Measurements from ENCODE around the gene UROC1.

The UROC1 gene

DNA sequence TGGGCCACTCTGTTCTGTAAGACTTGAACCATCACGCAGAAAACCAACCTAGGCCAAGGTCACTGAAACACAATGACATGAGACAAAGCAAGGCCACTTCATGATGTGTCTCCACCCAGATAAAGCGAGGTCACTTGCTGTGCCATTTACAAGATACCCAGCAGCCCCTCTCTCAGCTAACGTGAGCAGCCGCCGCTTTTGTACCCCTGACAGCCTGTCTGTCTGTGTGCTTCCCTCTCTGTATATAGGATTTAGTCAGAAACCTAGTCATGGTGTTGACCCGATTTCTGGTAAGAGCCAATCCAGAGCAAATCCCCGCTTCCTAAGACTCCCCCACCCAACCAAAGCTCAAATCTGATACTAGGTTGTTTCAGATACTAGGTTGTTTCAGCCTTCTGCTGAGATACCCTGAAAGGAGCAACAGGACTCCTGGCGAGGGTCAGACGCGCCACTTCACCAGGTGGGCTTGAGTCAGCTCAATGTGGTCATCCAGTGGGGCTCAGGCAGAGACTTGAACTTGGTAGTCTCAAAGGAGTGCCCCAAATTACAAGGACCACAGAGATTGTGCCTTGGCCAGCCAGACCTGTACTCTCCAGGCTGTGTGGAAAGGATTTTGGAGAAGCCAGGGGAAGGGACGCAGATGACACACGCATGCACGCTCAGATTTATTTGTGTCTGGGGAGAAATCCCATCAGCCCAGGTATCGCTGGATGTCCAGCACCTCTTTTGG, 38.8 kb downstream of the UROC1 start:
- no peak for DNase-seq (ENCODE audit: low read depth in 2 of 2)

DNA sequence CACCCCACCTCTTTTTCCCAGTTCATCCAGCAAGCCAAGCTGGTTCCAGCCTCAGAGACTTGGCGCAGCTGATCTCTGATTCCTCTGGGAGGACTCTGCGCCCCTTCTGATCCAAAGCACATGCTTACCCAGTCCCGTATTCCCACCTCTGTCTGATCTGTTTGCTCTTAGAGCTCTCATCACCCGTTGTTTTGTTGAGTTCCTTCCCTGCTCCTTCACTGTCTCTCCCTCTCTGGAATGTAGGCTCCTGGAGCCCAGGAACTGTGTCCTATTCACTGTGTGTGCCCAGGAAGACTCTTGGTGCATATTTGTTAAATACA, 40.6 kb downstream of the UROC1 start:
- no peak for DNase-seq (ENCODE audit: low read depth in 2 of 2)

DNA sequence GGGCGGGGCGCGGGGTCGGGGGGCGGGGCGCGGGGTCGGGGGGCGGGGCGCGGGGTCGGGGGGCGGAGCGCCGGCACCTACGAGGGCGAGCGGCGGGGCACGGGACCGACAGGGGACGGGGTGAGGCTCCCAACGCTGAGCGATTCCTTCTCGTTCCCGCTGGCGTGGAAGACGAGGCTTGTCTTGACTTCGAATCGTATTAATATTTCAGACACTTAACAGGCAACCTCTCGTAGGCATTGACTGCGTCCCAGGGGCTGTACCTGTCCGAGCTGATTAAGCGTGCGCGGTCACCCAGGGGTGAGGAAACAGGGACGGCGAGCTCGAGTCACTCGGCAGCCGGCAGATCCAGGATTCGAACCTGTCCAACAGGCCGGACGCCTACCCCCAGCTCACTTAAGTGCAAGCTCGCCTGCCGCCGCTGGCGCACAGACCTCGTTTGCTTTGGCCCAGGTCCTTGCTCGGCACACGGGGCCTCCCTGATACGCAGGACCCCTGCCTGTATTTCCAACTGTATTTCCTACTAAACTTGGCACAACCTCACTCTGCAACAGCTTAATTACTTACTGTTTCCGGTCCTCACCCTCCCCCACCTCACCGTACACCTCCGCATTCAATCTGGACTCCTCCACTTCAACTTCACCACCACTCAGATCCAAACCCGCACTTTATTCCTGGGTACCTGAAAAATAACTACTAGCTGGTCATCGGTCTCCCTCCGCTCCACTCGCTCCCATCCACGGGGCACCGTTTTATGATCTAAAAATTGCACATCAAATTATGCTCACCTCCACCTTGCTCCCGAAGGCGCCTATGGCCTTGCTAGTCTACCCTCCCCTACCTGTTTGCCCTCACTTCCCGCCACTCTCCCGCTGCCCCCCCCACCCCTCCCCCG, 41.2 kb downstream of the UROC1 start:
- DNase-seq (ENCODE audit: low read depth in 2 of 2), result peak in 1 of 2 donors; percentile 17

DNA sequence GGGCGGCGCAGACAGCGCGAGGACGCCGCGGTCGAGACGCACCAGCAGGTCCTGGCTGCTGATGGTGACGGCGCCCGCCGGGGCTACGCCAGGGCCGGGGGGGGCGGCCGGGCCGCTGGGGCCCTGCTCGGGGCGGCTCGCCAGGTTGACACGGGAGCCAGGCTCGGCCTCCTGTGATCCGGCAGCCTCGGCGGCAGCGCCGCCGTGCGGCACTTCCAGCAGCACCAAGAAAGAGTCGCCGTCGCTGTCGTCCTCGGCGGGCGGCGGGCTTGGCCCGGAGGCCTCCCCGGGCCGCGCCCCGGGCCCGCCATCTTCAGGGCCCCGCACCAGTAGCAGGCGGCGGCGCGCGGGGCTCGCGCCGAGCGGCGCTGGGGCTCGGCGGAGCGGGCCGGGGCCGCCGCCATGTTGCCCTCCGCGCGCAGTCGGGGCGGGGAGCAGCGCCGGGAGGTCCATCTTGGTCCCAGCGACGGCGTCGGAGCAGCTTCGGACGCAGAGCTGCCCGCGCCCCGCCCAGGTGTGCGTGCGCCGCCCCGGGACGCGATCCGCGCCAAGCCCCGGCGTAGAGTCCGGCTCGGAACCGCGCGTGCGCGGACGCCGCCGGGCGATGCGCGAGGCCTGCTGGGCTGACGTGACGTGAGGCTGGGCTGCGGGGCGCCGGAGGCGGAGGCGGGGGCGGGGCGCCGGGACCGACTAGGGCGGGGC, 42.0 kb downstream of the UROC1 start, which contains the start of gene ZXDC:
TSS of gene ZXDC (minus strand) at position 479 of the 702 bp plus-strand sequence. CDS start at position 453, 26 bp downstream.
- DNase-seq (ENCODE audit: low read depth in 2 of 2), result peak; percentile 91 to 92

DNA sequence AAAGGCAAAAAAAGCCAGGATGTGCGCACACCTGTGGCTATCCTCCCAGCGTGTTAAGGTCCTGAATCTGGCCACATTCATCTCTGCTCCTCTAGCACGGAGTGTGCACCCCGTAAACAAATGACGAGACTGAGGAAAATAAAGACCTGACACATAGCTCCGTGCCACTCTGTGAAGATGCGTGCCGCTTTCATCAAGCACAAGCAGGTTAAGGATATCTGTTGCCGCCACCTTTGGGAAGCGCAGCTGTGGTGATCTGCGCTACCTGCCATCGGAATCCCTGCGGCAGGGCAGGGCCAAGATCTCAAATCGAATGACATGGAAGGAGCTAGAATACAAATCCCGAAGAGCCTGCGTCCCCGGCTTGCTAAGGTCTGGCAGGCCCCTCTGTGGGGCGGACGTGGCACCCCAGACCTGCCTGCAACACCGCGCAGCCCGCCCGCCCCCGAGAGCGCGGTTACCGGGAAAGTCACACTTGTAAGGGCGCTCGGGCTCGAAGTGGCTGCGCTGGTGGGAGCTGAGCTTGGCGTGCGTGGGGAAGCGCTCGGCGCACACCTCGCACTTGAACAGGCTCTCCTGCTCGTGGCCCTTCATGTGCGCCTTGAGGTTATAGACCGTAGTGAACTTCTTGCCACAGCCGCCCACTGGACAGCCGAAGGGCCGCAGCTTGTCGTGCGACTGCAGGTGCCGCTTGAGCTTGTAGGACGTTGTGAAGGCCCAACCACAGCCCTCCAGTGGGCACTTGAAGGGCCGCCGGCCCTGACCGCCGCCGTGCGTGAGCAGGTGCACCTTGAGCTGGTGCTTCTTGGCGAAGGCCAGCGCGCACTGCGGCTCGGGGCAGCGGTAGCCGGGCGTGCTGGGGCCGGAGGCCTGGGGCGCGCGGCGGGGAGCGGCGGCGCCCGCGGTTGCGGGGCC, 42.8 kb downstream of the UROC1 start:
- peak; percentile 10 to 17 for DNase-seq (ENCODE audit: low read depth in 2 of 2)

DNA sequence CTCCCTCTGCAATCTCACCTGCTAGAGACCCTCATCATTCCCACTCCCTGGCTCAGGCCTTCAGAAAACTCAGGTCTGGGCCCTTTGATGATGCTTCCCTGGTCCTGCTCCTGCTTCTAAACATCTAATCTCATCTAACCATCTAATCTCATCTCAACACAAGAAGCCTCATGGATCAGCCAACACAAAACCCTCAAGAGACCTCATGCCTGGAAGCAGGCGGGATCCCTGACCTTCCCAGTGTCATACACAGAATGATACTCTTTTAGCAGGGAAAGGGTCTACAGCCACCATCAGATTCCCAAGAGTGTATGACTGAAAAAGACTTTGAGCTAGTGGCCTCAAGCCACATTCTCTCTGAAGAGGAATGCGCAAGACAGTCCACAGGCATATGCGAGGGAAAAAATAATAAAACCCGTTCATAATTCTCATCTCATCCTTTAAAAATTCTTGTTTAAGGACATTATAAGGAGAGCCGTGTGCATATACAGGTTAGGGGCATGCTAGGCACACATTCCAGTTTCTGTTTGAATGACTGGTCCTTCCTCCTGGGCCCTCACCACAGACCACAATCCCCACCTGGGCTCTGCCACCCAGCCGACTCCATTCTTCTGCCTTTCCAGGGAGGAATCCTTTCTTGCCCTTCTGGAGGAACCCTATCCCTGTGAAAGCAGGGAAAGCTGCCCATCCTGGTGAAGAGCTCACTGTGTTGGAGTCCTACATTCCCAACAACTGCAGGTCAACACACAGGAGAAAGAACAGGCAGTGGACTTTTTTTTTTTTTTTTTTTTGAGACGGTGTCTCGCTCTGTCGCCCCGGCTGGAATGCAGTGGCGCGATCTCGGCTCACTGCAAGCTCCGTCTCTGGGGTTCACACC, 44.0 kb downstream of the UROC1 start:
- DNase-seq (ENCODE audit: low read depth in 2 of 2), result no peak

DNA sequence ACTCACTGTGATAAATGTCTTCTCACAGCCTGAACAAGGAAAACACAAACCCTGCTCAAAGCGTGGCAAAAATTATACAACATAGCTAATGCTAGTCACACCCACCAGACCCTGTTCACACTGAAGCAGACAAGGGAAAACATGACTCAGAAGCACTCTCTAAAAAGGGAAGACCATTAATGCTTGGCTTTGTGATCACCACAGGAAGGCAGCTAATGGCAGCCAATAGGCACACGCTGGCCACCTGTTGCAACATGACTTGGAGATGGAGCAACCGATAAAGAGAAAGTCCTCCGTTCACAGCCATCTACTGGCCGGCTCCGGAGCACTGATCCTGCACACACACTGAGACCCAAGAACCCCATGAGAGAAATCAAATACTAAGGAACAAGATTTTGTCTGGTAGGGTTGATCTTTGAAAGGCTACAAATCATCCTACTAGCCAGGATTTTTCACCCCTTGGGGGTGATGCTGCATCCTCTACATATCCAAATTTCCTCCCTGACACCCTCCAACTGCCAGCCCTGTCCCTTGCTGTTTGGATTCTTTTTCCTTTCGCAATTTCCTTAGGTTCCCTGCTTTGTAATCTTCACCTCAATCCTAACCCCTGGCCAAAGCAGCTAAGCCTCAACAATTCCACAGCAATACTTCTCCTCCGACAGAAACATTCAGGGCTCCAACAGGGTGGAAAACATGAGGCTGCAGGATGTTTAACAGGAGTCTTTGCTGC, 45.1 kb downstream of the UROC1 start:
- no peak for DNase-seq (ENCODE audit: low read depth in 2 of 2)

DNA sequence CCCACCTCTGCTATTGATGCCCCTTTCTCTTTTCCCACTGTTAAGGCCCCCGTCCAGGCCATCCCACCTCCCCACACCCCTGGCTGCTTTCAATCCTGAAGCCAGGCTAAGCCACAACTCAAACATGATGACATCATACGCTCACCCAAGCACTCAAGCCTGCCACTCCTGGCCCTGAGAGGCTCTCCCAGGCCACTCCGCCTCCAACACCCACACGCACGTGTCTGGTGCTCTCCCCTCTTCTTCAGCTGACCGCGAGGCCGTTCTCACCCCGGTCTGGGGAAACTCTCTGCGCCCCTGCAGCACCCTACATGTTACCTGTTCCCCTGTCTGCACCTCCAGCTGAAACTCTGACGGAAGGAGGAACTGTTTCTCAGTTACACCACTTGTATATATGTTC, 48.1 kb downstream of the UROC1 start:
- DNase-seq (ENCODE audit: low read depth in 2 of 2), result no peak

DNA sequence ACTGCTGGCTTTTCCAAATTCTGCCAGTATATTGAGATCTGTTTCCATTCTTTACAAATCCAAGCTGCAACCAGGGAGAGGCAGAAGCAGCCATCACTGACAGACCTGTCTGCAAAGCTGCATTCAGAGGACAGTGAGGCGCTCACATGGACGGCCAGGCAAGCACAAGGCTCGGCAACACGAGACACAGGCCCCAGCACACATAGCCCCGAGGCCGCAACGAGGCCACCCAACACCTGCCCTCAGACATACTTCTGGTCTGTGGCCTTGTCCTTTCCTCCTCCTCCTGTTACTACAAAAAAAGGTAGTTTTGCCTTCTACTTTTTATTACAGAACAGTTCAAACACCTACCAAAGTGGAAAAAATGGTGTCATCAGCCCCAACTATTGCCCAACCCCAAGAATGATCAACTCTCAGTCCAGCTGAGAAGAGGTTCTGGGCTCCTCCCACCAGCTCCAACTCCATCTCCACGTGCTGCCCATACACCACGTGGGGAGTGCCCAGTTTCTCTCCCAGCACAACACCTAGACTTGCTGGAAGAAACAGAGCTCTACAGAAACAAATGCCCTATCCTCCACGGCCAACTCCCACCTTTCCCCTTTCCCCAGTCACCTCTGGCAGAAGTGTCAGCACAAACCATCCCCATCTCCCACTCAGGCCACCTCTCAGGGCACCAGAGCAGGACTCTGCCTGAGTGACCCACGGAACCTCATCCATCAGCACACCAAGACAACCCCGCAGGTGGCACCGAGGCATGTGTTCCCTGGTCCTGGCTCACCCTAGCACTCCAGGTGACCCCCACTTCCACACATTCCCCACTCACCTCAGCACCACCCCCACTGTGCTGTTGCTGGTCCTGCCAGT, 49.3 kb downstream of the UROC1 start:
- no peak for DNase-seq (ENCODE audit: low read depth in 2 of 2)

DNA sequence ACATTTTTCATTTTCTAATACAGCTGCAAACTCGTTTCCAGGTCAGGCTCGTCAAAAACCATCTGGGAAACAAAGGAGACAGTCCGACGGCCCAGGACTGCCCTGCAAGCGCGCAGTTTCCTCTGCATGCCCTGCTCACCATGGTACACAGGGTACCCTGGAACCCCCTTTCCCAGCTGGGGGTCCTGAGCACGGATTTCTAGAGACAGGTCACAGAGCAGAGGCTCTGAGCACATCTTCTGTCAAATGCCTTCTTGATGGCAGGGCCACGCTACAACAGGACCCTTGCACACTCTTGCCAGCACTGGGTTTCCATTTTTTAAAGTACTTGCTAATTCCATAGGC, 50.0 kb downstream of the UROC1 start:
- DNase-seq (ENCODE audit: low read depth in 2 of 2), result no peak

DNA sequence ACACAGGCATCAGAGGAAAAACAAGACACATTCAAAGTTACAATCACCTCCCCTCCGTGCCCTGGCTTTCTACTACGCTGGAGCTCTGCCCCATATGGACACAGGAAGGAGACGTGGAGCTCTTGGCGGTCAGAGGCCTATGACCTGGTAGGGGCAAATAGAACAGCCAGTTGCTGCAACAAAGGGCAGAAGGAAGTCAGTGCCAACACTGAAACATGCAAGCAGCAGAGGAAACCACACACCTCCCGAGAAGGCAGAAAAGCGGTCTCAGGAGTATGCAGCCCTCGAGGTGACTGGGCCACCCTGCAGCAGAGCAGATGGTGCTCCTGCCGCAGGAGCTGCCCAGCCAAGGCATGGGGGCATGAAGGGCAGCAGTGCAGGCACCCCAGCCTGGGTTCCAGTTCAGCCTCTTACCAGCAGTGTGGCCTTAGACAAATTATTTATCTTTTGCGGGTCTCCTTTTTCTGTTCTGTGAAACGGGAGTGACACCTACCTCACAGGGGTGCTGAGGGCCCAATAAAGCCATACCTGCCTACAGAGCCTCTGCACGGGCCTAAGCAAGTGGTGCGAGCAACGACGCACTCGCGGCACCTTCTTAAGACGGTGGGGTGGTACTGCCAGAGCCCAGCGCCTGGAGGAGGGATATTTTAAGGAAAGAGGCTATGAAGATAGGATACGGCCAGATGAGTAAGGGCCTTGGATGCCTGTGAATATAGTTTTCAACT, 50.5 kb downstream of the UROC1 start:
- DNase-seq (ENCODE audit: low read depth in 2 of 2), result no peak

DNA sequence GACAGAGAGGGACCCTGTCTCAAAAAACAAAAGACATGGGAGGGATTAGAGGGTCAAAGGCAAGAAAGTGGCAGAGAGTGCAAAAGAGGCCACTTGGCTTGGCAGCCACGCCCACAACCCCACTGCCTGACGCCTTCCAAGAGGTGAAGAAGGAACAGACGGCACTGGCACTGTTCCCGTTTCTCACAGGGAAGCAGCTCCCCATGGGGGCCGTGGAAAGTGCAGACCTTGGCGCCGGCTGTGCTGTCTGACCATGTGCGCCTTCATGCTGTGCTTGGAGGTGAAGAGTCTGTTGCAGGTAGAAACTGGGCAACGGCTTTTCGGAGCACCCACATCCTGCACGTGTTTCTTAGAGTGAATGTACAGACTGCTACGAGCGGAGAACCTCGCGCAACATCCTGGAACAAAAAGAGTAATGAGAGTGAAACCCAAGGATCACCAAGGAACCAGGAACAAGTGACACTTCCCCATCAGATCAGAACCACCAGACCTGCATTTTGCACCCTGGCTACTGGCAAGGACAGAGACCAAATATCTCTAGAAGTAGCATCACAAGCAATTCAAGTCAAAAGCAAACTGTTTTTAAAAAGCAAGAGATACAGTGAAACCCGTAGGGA, 51.5 kb downstream of the UROC1 start:
- DNase-seq (ENCODE audit: low read depth in 2 of 2), result no peak

DNA sequence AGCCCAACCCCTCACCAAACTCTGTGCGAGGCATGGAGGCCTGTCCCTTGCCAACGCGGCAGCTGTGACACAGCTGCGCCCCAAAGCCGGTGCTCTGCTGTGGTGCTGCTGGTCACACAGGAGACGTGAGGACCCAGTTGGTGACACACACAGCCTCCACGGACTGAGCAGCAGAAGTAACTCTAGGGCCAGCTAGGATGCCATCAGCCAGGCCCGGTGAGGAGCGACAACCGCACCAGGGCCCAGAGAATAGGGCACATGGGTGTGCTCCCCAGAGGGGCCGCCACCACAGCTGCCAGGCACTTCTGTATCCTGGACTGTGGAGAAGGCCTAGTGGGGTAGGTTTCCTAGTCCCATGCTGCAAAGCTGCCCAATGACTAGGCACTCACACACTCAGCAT, 52.6 kb downstream of the UROC1 start:
- no peak for DNase-seq (ENCODE audit: low read depth in 2 of 2)

DNA sequence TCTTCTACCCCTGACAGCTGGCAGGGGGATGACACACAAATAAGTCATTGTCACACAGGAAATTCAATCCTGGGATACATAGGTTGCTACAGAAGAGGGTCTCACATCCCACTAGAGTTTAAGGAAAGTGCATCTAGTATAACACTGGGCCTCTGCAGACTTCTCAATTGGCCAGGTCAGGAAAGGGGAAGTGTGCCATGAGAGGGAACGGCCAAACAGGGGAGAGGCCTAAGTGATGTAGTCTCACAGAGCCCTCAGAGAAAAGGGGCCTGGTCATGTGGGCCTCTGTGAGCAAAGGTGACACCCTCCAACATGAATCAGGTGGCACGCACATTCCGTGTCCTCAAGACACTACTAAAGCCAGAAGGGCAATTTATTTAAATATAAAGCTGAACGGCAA, 53.1 kb downstream of the UROC1 start:
- DNase-seq (ENCODE audit: low read depth in 2 of 2), result no peak

DNA sequence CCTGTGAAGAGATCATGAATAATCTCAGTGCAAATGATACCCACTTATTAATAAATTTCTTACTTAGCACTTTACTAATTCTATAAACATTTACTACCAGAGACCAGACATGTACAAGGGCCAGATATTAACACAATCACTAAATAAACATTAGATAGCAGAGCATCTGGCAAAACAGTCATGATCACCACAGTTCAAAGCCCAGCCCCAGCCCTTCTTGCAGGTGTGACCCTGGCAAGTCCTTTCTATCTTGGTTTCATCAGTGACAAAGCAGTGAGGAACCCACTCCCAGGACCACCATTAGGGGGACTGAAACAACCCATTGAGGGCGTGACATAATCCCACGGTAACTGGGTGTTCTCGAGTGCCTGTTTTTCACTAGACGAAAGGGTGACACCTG, 53.5 kb downstream of the UROC1 start:
- no peak for DNase-seq (ENCODE audit: low read depth in 2 of 2)

DNA sequence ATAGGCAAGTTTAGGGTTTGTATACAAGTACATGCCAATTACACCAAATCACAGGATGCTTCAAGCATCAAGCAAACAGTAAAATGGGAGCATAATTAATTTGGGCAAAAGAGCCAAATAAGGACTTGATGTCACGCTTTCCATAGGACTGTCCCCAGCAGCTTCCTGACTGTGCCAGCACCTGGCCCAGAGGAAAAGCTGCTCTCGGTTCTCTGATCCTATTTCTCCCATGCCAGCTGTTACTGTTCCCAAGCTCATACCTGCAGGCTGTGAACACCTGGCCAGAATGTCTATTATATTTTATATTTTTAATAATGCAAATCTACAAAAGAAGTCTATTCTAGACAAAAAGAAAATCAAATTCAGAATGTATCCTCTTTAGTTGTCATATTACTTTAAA, 54.1 kb downstream of the UROC1 start:
- no peak for DNase-seq (ENCODE audit: low read depth in 2 of 2)

DNA sequence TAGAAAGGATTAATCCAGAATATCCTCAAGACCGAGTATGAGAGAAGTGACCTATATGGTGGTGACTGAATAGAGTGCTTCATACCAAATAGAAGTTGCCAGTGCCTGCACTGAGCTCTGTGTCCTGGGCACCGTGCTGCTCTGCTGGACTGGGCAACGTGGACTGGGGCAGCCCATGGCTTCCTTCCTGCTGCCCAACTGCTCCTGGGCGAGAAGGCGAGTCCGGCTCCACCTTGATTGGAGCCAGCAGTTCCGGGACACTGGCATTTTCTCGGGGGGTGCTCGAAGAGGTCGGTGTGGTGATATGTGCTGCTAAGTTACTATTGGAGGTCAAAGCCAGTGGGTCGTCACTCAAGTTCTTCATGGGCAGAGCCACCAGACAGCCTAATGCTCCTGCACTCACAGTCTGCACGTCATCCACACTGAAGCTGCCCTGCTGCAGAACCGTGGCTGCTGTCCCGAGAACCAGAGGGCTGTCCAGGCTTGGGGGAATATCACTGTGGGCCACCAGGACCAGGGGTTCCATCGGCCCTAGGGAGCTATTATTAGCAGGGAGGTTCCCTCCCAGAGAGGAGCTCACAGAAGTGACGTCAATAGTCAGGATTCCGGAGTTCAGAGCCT, 56.0 kb downstream of the UROC1 start:
- no peak for DNase-seq (ENCODE audit: low read depth in 2 of 2)
